ENCODE measurements around the gene HYKK.

DNA sequence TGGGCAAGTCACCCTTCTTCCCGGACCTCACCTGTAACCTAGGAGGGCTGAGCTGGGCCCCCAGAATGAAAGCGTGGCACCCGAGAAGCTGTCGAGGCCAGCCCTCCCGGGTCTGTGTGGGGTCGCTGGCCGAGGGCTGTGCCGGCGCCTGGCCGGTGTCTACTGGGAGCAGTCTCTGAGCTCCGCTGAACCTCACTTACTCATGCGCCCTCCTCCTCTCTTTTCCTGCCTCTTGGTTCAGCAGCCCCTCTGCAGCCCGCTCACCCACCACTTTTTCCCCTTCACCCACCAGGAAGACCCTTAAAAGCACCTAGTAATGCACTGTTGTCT is 419 bp downstream of the HYKK start:
- TF ChIP-seq FOXM1 (IDR thresholded peaks at IDR 0.05; ENCODE audit: low read depth): no peak
- TF ChIP-seq CTCF (IDR thresholded peaks at IDR 0.05): no peak
- no peak for TF ChIP-seq GATA2 (CRISPR knock-in tag; IDR thresholded peaks at IDR 0.05)
- TF ChIP-seq RFX5 (IDR thresholded peaks at IDR 0.05; ENCODE audit: low read length): no peak
- TF ChIP-seq GABPA (IDR thresholded peaks at IDR 0.05; ENCODE audit: low read depth): no peak
- no peak for TF ChIP-seq EZH2phosphoT487 (IDR thresholded peaks at IDR 0.05; ENCODE audit: borderline replicate concordance, low read depth)
